ENCODE results near the gene FNIP2. TPM values are rescaled to one million over a fixed set of nuclear protein-coding genes. Genes with fewer than 3 reads are reported as not detected.
"Not testable (repeated sequence)": the region's sequence is repeated elsewhere in the genome, so short reads cannot be mapped to it uniquely, and the experiment has no call there.

FNIP2 gene
- total RNA-seq, 1 experiment from 2014 or later, result 15.8 TPM

DNA sequence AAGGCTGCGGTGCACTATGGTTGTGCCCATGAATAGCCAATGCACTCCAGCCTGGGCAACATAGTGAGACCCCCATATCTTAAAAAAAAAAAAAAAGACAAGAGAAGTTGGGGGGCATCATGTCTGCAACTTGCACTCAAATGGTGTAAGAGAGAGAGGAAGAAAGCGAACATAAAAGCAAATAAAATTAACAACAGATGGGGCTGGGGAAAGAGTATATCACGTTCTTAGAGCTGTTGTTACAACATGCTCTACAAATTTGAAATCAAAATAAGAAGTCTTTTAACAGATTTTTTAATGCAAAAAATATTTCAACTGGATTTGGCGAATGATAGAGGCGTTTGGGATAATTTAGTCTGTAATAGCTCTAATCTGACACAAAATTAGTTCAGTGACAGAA, 144.9 kb downstream of the FNIP2 start:
- H3K4me1 Mint-ChIP-seq (ENCODE audit: low read depth, unreplicated experiment), result no peaks in the 10 kb centered on the region
- POLR2A ChIA-PET, result no interaction called here
- CTCF ChIA-PET, result no interaction called here
- no peak for TF ChIP-seq CTCF (IDR thresholded peaks at IDR 0.05; ENCODE audit: insufficient read depth in 1 of 2, low read depth in 1 of 2, low read length in 1 of 2, severe bottlenecking in 1 of 2, unreplicated experiment in 1 of 2)
- no peaks in the 10 kb centered on the region for H3K9me3 ChIP-seq
- no peaks in the 10 kb centered on the region for H3K27me3 Mint-ChIP-seq (ENCODE audit: insufficient read depth, unreplicated experiment)
- H3K36me3 ChIP-seq (ENCODE audit: control insufficient read depth, insufficient read depth, low read length), result no peaks in the 10 kb centered on the region
- intact Hi-C loops (cut with micrococcal nuclease; ENCODE audit: unreplicated experiment), result no loop called here
- no peaks in the 10 kb centered on the region for H3K27me3 ChIP-seq (replicated peaks; ENCODE audit: control insufficient read depth, insufficient read depth, low read length)
- H3K4me3 Mint-ChIP-seq (ENCODE audit: unreplicated experiment), result no peak overlapping the region
- no TSS peak for BruUV-seq (replicated peaks)
- DNase-seq, result no peak
- peaks cover 7% of the 10 kb centered on the region for H3K9me3 Mint-ChIP-seq (ENCODE audit: unreplicated experiment)
- H3K27ac Mint-ChIP-seq (ENCODE audit: unreplicated experiment), result no peak overlapping the region
- H3K4me1 ChIP-seq, result no peaks in the 10 kb centered on the region
- no peaks in the 10 kb centered on the region for H3K36me3 Mint-ChIP-seq (ENCODE audit: insufficient read depth, unreplicated experiment)
- H3K4me3 ChIP-seq (ENCODE audit: low read depth, low read length), result no peak overlapping the region

GRCh38 chr4:158914218-158914617, 145.4 kb downstream of the FNIP2 start:
- Histone ChIP-seq H3K27me3 (replicated peaks; ENCODE audit: control insufficient read depth, insufficient read depth, low read length) (no peaks in the 10 kb centered on the region), H3K9me3 (peaks cover under 1% of the 10 kb centered on the region; the same call in 1 of the 2 replicates), H3K36me3 (ENCODE audit: control insufficient read depth, insufficient read depth, low read length) (no peaks in the 10 kb centered on the region), H3K4me3 (ENCODE audit: low read depth, low read length) (no peak overlapping the region), H3K4me1 (no peaks in the 10 kb centered on the region)
- Mint-ChIP-seq H3K4me1 (ENCODE audit: low read depth, unreplicated experiment) (no peaks in the 10 kb centered on the region), H3K4me3 (ENCODE audit: unreplicated experiment) (no peak overlapping the region), H3K9me3 (ENCODE audit: unreplicated experiment) (peaks cover 7% of the 10 kb centered on the region), H3K36me3 (ENCODE audit: insufficient read depth, unreplicated experiment) (no peaks in the 10 kb centered on the region), H3K27me3 (ENCODE audit: insufficient read depth, unreplicated experiment) (no peaks in the 10 kb centered on the region), H3K27ac (ENCODE audit: unreplicated experiment) (no peak overlapping the region)
- DNase-seq, result no peak
- no TSS peak for BruUV-seq (replicated peaks)
- ChIA-PET POLR2A (no interaction called here), CTCF (no interaction called here)
- intact Hi-C loops (cut with micrococcal nuclease; ENCODE audit: unreplicated experiment), result no loop called here
- no peak for TF ChIP-seq CTCF (IDR thresholded peaks at IDR 0.05; ENCODE audit: insufficient read depth in 1 of 2, low read depth in 1 of 2, low read length in 1 of 2, severe bottlenecking in 1 of 2, unreplicated experiment in 1 of 2)

GRCh38 chr4:158915683-158916241, 146.9 kb downstream of the FNIP2 start:
- Histone ChIP-seq H3K36me3 (ENCODE audit: control insufficient read depth, insufficient read depth, low read length) (no peaks in the 10 kb centered on the region), H3K27me3 (replicated peaks; ENCODE audit: control insufficient read depth, insufficient read depth, low read length) (no peaks in the 10 kb centered on the region), H3K4me1 (no peaks in the 10 kb centered on the region), H3K4me3 (ENCODE audit: low read depth, low read length) (no peak overlapping the region), H3K9me3 (peaks cover 8% of the 10 kb centered on the region)
- H3K27ac Mint-ChIP-seq (ENCODE audit: unreplicated experiment), result no peak overlapping the region
- no peak for TF ChIP-seq CTCF (IDR thresholded peaks at IDR 0.05; ENCODE audit: insufficient read depth in 1 of 2, low read depth in 1 of 2, low read length in 1 of 2, severe bottlenecking in 1 of 2, unreplicated experiment in 1 of 2)
- no peaks in the 10 kb centered on the region for H3K27me3 Mint-ChIP-seq (ENCODE audit: insufficient read depth, unreplicated experiment)
- H3K36me3 Mint-ChIP-seq (ENCODE audit: insufficient read depth, unreplicated experiment), result peaks cover 3% of the 10 kb centered on the region
- no peak overlapping the region for H3K4me3 Mint-ChIP-seq (ENCODE audit: unreplicated experiment)
- CTCF ChIA-PET, result no interaction called here
- H3K4me1 Mint-ChIP-seq (ENCODE audit: low read depth, unreplicated experiment), result no peaks in the 10 kb centered on the region
- intact Hi-C loops (cut with micrococcal nuclease; ENCODE audit: unreplicated experiment), result no loop called here
- no peak for DNase-seq
- no TSS peak for BruUV-seq (replicated peaks)
- POLR2A ChIA-PET, result no interaction called here
- H3K9me3 Mint-ChIP-seq (ENCODE audit: unreplicated experiment), result peaks cover 13% of the 10 kb centered on the region

- H3K27ac Mint-ChIP-seq (ENCODE audit: unreplicated experiment); H3K4me3 Mint-ChIP-seq (ENCODE audit: unreplicated experiment); intact Hi-C loops (cut with micrococcal nuclease; ENCODE audit: unreplicated experiment); BruUV-seq (replicated peaks); H3K27me3 ChIP-seq (replicated peaks; ENCODE audit: control insufficient read depth, insufficient read depth, low read length); H3K4me1 ChIP-seq; H3K4me3 ChIP-seq (ENCODE audit: low read depth, low read length); H3K27me3 Mint-ChIP-seq (ENCODE audit: insufficient read depth, unreplicated experiment); CTCF ChIA-PET; H3K4me1 Mint-ChIP-seq (ENCODE audit: low read depth, unreplicated experiment); H3K36me3 ChIP-seq (ENCODE audit: control insufficient read depth, insufficient read depth, low read length); POLR2A ChIA-PET; H3K36me3 Mint-ChIP-seq (ENCODE audit: insufficient read depth, unreplicated experiment): not testable (repeated sequence)
- DNase-seq, result peak in 1 of 2 experiments; percentile 6
- peaks cover 25% of the 10 kb centered on the region for H3K9me3 Mint-ChIP-seq (ENCODE audit: unreplicated experiment)
- H3K9me3 ChIP-seq, result peaks cover 11% of the 10 kb centered on the region
These were observed 151.7 kb downstream of the FNIP2 start for GRCh38 chr4:158920452-158920996.

DNA sequence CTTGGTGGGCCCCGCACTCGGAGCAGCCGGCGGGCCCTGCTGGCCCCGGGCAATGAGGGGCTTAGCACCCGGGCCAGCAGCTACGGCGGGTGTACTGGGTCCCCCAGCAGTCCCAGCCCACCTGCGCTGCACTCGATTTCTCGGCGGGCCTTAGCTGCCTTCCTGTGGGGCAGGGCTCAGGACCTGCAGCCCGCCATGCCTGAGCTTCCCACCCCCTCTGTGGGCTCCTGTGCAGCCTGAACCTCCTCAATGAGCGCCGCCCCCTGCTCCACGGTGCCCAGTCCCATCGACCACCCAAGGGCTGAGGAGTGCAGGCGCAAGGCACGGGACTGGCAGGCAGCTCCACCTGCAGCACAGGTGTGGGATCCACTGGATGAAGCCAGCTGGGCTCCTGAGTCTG, 158.9 kb downstream of the FNIP2 start:
- H3K36me3 ChIP-seq (ENCODE audit: control insufficient read depth, insufficient read depth, low read length); CTCF ChIA-PET; DNase-seq; POLR2A ChIA-PET; H3K4me3 Mint-ChIP-seq (ENCODE audit: unreplicated experiment); H3K36me3 Mint-ChIP-seq (ENCODE audit: insufficient read depth, unreplicated experiment); H3K4me1 ChIP-seq; H3K27me3 Mint-ChIP-seq (ENCODE audit: insufficient read depth, unreplicated experiment); H3K9me3 Mint-ChIP-seq (ENCODE audit: unreplicated experiment); H3K27me3 ChIP-seq (replicated peaks; ENCODE audit: control insufficient read depth, insufficient read depth, low read length); intact Hi-C loops (cut with micrococcal nuclease; ENCODE audit: unreplicated experiment); H3K4me3 ChIP-seq (ENCODE audit: low read depth, low read length); H3K27ac Mint-ChIP-seq (ENCODE audit: unreplicated experiment); H3K4me1 Mint-ChIP-seq (ENCODE audit: low read depth, unreplicated experiment); BruUV-seq (replicated peaks); H3K9me3 ChIP-seq: not testable (repeated sequence)

All from Caco-2 (cell line).